ENCODE measurements around the gene TTC23L. TPM values are rescaled to one million over a fixed set of nuclear protein-coding genes. Genes with fewer than 3 reads are reported as not detected.

TTC23L gene
- total and polyA plus RNA-seq, 2 of the 8 experiments (the other 6 are each of a cell fraction or from before 2014, with no cell fraction given), result 1.1 to 2.4 TPM

DNA sequence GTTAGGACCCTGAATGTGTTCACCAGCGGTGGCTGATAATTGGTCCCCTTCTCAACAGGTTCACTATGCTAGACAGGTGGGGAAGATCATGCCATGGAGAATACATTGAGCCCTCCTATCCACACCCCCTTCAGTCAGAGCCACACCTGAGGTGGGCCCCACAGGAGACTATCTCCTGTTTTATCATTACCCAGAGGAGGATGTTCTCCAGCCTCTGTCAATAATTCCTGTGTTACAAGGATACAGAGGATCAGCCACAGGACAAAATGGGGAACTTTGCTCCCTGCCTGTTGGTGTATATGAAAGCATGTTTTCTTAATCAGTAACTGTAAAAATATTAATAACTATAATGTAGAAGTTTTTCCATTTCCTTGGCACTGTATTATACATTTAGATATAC, 50.4 kb downstream of the TTC23L start:
- Histone ChIP-seq H3K27me3 (replicated peaks in 1 of 4; ENCODE audit: control insufficient read depth in 3 of 4, extremely low read depth in 1 of 4, insufficient read depth in 3 of 4, low read length in 3 of 4) (no peaks in the 10 kb centered on the region), H2AFZ (ENCODE audit: low read length) (no peak overlapping the region), H2BK15ac (ENCODE audit: low read length) (no peak overlapping the region), H3K4me1 (replicated peaks in 1 of 4; ENCODE audit: control insufficient read depth in 3 of 4, insufficient read depth in 4 of 4, low read length in 3 of 4) (no peaks in the 10 kb centered on the region), H2BK12ac (ENCODE audit: low read depth, low read length) (no peak overlapping the region), H2AK5ac (ENCODE audit: low read depth, low read length) (no peak overlapping the region), H3K27ac (ENCODE audit: low read depth, low read length) (no peak overlapping the region), H3K9ac (replicated peaks in 1 of 4; ENCODE audit: extremely low read depth in 1 of 4, low read depth in 3 of 4, low read length in 3 of 4) (no peak overlapping the region), H3K4me2 (ENCODE audit: insufficient read depth in 1 of 2, low read depth in 2 of 2, low read length in 2 of 2) (no peak overlapping the region), H3K36me3 (ENCODE audit: control insufficient read depth in 2 of 4, insufficient read depth in 4 of 4, low read length in 3 of 4) (no peaks in the 10 kb centered on the region), H3K4ac (replicated peaks; ENCODE audit: insufficient read length, low read depth, low read length) (no peak overlapping the region), H4K20me1 (replicated peaks in 1 of 2; ENCODE audit: control insufficient read depth in 1 of 2, insufficient read depth in 2 of 2, low read length in 2 of 2) (no peaks in the 10 kb centered on the region), H3K23ac (ENCODE audit: insufficient read length) (no peak overlapping the region), H2BK20ac (ENCODE audit: low read length) (no peak overlapping the region), H3K79me2 (ENCODE audit: control insufficient read depth in 1 of 2, insufficient read depth in 2 of 2, low read length in 2 of 2) (no peaks in the 10 kb centered on the region), H4K5ac (ENCODE audit: insufficient read length, low read depth, low read length) (no peak overlapping the region), H2BK120ac (replicated peaks; ENCODE audit: low read depth, low read length) (no peak overlapping the region), H3K56ac (replicated peaks; ENCODE audit: insufficient read length, low read depth, low read length) (no peak overlapping the region), H3K79me1 (ENCODE audit: low read depth, low read length) (no peaks in the 10 kb centered on the region; the same call in 1 of the 2 replicates), H3K9me3 (ENCODE audit: insufficient read depth in 2 of 2, low read depth in 1 of 2, low read length in 1 of 2) (no peaks in the 10 kb centered on the region), H3K18ac (ENCODE audit: extremely low read depth, low read length) (no peak overlapping the region), H4K91ac (replicated peaks; ENCODE audit: insufficient read length, low read length) (no peak overlapping the region), H3K4me3 (ENCODE audit: extremely low read depth in 1 of 4, insufficient read depth in 2 of 4, low read depth in 3 of 4, low read length in 4 of 4) (no peak overlapping the region), H3K14ac (ENCODE audit: insufficient read length) (no peak overlapping the region), H3K23me2 (ENCODE audit: low read depth, low read length) (no peaks in the 10 kb centered on the region), H2BK5ac (ENCODE audit: low read depth, low read length) (no peak overlapping the region), H4K8ac (ENCODE audit: extremely low read depth, insufficient read depth, low read length) (no peak overlapping the region)
- WGBS, 2 experiments (ENCODE audit: extremely low coverage in 1 of 2, insufficient coverage in 1 of 2, insufficient read length in 1 of 2, insufficient replicate concordance in 2 of 2, low coverage in 1 of 2, low lambda C conversion rate in 2 of 2, missing lambda C conversion rate in 1 of 2), result 88% methylated on average over 1 of the region's 1 CpG; no CpG with 5 or more reads in 1 of the 2 experiments
- CTCF ChIA-PET (ENCODE audit: partially characterized antibody), result no interaction called here
- FAIRE-seq (no peak), DNase-seq (ENCODE audit: low read depth in 1 of 2, low spot score in 2 of 2) (no peak)
- POLR2A ChIA-PET (ENCODE audit: partially characterized antibody), result interaction anchor here (1.1 to 1.6 kb wide), 4 partner anchors 12 to 57 kb away, joined by 3 to 4 read pairs (median 4); partner anchors contain the start of genes BRIX1, RAD1 and TTC23L
- TF ChIP-seq SRF (IDR thresholded peaks at IDR 0.05; ENCODE audit: low read depth, low read length) (no peak), HDAC2 (IDR thresholded peaks at IDR 0.05; ENCODE audit: borderline replicate concordance in 1 of 2, low read depth in 2 of 2, low read length in 2 of 2) (no peak), YY1 (IDR thresholded peaks at IDR 0.05; ENCODE audit: low read depth, low read length) (no peak), SIN3A (conservative IDR thresholded peaks at IDR 0.05 in 1 of 2, IDR thresholded peaks at IDR 0.05 in 1 of 2; ENCODE audit: low read depth in 1 of 2, low read length in 2 of 2) (no peak), BACH1 (IDR thresholded peaks at IDR 0.05; ENCODE audit: low read length) (no peak), BRCA1 (IDR thresholded peaks at IDR 0.05; ENCODE audit: low read depth, low read length) (no peak), CREB1 (IDR thresholded peaks at IDR 0.05) (no peak)

All from H1 (cell line).